ENCODE data around the gene SLX4IP. TPM values are rescaled to one million over a fixed set of nuclear protein-coding genes. Genes with fewer than 3 reads are reported as not detected.

SLX4IP gene
- total and polyA plus RNA-seq, 2 of the 13 experiments (the other 11 are each of a cell fraction or from before 2014, with no cell fraction given), result 3.6 to 7.3 TPM

GRCh38 chr20:10540636-10541493, 105.8 kb downstream of the SLX4IP start (continued):
- TF ChIP-seq RAD21 (CRISPR knock-in tag; IDR thresholded peaks at IDR 0.05), result no peak; the same call in 1 of the 2 replicates
- TF ChIP-seq DPF2 (CRISPR knock-in tag; IDR thresholded peaks at IDR 0.05; ENCODE audit: borderline replicate concordance, low read depth), result peak; percentile 76
- peak; percentile 98 for TF ChIP-seq ASH2L (IDR thresholded peaks at IDR 0.05; ENCODE audit: insufficient read length, low read depth, low read length)
- TF ChIP-seq TFE3 (CRISPR knock-in tag; IDR thresholded peaks at IDR 0.05), result peak; percentile 100
- peak; percentile 93 for TF ChIP-seq SAP130 (CRISPR knock-in tag; IDR thresholded peaks at IDR 0.05; ENCODE audit: low read depth)
- 0 out of 2 replicates have a peak, but pooled peaks have one; percentile 44 for TF ChIP-seq TP53 (CRISPR knock-in tag; conservative IDR thresholded peaks at IDR 0.05)
- peak; percentile 65; the same call in 1 of the 2 replicates for TF ChIP-seq ARNT2 (CRISPR knock-in tag; IDR thresholded peaks at IDR 0.05; ENCODE audit: low read depth)
- TF ChIP-seq BRD4 (CRISPR knock-in tag; IDR thresholded peaks at IDR 0.05), result 0 out of 2 replicates have a peak, but pooled peaks have one; percentile 56
- peak; percentile 65 for TF ChIP-seq THRA (CRISPR knock-in tag; IDR thresholded peaks at IDR 0.05; ENCODE audit: borderline replicate concordance)
- TF ChIP-seq ISX (CRISPR knock-in tag; conservative IDR thresholded peaks at IDR 0.05), result 0 out of 2 replicates have a peak, but pooled peaks have one; percentile 21
- TF ChIP-seq CREBL2 (CRISPR knock-in tag; IDR thresholded peaks at IDR 0.05; ENCODE audit: borderline replicate concordance), result no peak
- no peak for TF ChIP-seq MYPOP (CRISPR knock-in tag; IDR thresholded peaks at IDR 0.05)
- TF ChIP-seq CBFB (CRISPR knock-in tag; IDR thresholded peaks at IDR 0.05), result no peak
- peak; percentile 73; the same call in 1 of the 2 replicates for TF ChIP-seq YEATS4 (CRISPR knock-in tag; IDR thresholded peaks at IDR 0.05; ENCODE audit: borderline replicate concordance)
- TF ChIP-seq NFAT5 (CRISPR knock-in tag; IDR thresholded peaks at IDR 0.05), result no peak
- TF ChIP-seq KLF15 (CRISPR knock-in tag; IDR thresholded peaks at IDR 0.05; ENCODE audit: borderline replicate concordance), result no peak
- TF ChIP-seq CREB3 (CRISPR knock-in tag; IDR thresholded peaks at IDR 0.05), result no peak
- TF ChIP-seq SIN3B (IDR thresholded peaks at IDR 0.05; ENCODE audit: low read length), result peak; percentile 7; the same call in 1 of the 2 replicates
